GM18867 (cell line): ENCODE measurements around the gene PIK3CB.
A peak's percentile ranks its signal among the peaks of the same experiment; 100 is the strongest.
"Not testable (repeated sequence)": the region's sequence is repeated elsewhere in the genome, so short reads cannot be mapped to it uniquely, and the experiment has no call there.

Experiments
- ATAC-seq: cut with Tn5 transposase; IDR thresholded peaks from one replicate; pipeline ENCODE4 v1.9.1; 2021; ENCODE audit warnings: mild to moderate bottlenecking, moderate library complexity; ENCODE audit not compliant: unreplicated experiment

Gene PIK3CB

GRCh38 chr3:138848696-138849095 lies 14.0 kb upstream of the PIK3CB start:
- no peak for ATAC-seq

- ATAC-seq: not testable (repeated sequence)
These were observed 12.1 kb upstream of the PIK3CB start for GRCh38 chr3:138846824-138847223.

- no peak for ATAC-seq
These were observed 11.6 kb upstream of the PIK3CB start for GRCh38 chr3:138846262-138846791.

GRCh38 chr3:138845771-138846173 lies 11.0 kb upstream of the PIK3CB start:
- ATAC-seq: no peak

GRCh38 chr3:138845181-138845601 lies 10.5 kb upstream of the PIK3CB start:
- ATAC-seq: no peak

- peak; percentile 45 for ATAC-seq
These were observed 7.9 kb upstream of the PIK3CB start for GRCh38 chr3:138842483-138843188.

GRCh38 chr3:138838385-138838784 lies 3.7 kb upstream of the PIK3CB start:
- ATAC-seq: not testable (repeated sequence)

GRCh38 chr3:138835846-138836245 lies 1.1 kb upstream of the PIK3CB start:
- ATAC-seq: not testable (repeated sequence)

- no peak for ATAC-seq
These were observed 649 bp upstream of the PIK3CB start for GRCh38 chr3:138835397-138835757.

GRCh38 chr3:138833899-138834595 lies 681 bp downstream of the PIK3CB start:
- ATAC-seq: peak; percentile 54

GRCh38 chr3:138832473-138833057 lies 2.2 kb downstream of the PIK3CB start:
- not testable (repeated sequence) for ATAC-seq

- no peak for ATAC-seq
These were observed 4.7 kb downstream of the PIK3CB start for GRCh38 chr3:138829886-138830510.

GRCh38 chr3:138829097-138829496 lies 5.6 kb downstream of the PIK3CB start:
- ATAC-seq: no peak

GRCh38 chr3:138827222-138827621 lies 7.5 kb downstream of the PIK3CB start:
- ATAC-seq: no peak

- no peak for ATAC-seq
These were observed 9.4 kb downstream of the PIK3CB start for GRCh38 chr3:138825336-138825735.

GRCh38 chr3:138824114-138824506 lies 10.6 kb downstream of the PIK3CB start:
- no peak for ATAC-seq

GRCh38 chr3:138820379-138820778 lies 14.3 kb downstream of the PIK3CB start:
- ATAC-seq: not testable (repeated sequence)

GRCh38 chr3:138818185-138818860 lies 16.4 kb downstream of the PIK3CB start:
- no peak for ATAC-seq

GRCh38 chr3:138817695-138818094 lies 17.0 kb downstream of the PIK3CB start:
- ATAC-seq: no peak

- ATAC-seq: no peak
These were observed 21.9 kb downstream of the PIK3CB start for GRCh38 chr3:138812806-138813205.
